HCT116 (cell line): Measurements from ENCODE around the gene PLEKHM1.

Experiments used
- CTCF ChIP-seq, 3 experiments: fragments of 200-600 bp in 1 of 3; sonication (generic) in 1 of 3; IDR thresholded peaks in 2 of 3; conservative IDR thresholded peaks in 1 of 3; 2 replicates each; pipeline ENCODE4 v1.5.1; 2012 to 2017; ENCODE audit warnings: low read depth in 2 of 3, low read length in 2 of 3, antibody characterized with exemption in 1 of 3, borderline replicate concordance in 1 of 3, control low read depth in 1 of 3, mild to moderate bottlenecking in 1 of 3, mixed read lengths in 1 of 3, mixed run types in 1 of 3, moderate library complexity in 1 of 3; ENCODE audit not compliant: insufficient read depth in 1 of 3
- EZH2 ChIP-seq: fragments of 200-600 bp; sonication (generic); IDR thresholded peaks from 2 replicates; pipeline ENCODE4 v1.6.1; 2017; ENCODE audit warnings: antibody characterized with exemption, mixed run types
- EZH2phosphoT487 ChIP-seq: fragments of 200-600 bp; IDR thresholded peaks from 2 replicates; pipeline ENCODE4 v1.6.1; 2018; ENCODE audit warnings: antibody characterized with exemption, borderline replicate concordance
- TCF7L2 ChIP-seq: IDR thresholded peaks from 2 replicates; pipeline ENCODE4 v1.7.0; 2011; ENCODE audit warnings: borderline replicate concordance, inconsistent platforms; ENCODE audit not compliant: insufficient read depth, insufficient read length; ENCODE audit errors: extremely low read depth
- ZFX ChIP-seq: fragments of 450-650 bp; IDR thresholded peaks from 2 replicates; pipeline ENCODE4 v1.6.1; 2017
- TF ChIP-seq, protein P1 (sequence below): IDR thresholded peaks from 2 replicates; pipeline ENCODE4 v1.6.1; 2012

DNA sequence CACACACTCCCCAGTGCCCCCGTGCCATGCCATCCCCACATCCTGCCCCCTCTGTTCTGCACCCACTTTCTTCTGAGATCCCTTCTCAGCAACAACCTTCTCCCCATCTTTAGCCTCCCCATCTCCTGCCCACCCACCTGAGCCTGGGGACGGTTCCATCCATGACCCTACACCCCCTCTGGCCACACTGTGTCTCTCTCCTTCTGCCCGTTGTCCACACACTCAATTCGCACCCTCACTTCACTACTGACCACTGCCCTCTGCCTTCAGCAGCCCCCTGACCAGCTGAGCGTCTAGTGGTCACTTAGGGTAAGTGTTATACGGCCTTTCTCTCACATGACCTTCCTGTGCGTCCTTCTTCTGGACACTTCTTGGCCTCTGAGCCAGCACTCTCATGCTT is 64.0 kb downstream of the PLEKHM1 start:
- TF ChIP-seq, protein P1, sequence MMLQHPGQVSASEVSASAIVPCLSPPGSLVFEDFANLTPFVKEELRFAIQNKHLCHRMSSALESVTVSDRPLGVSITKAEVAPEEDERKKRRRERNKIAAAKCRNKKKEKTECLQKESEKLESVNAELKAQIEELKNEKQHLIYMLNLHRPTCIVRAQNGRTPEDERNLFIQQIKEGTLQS = no peak
- TF ChIP-seq CTCF (IDR thresholded peaks at IDR 0.05 in 2 of 3, conservative IDR thresholded peaks at IDR 0.05 in 1 of 3; ENCODE audit: borderline replicate concordance in 1 of 3, insufficient read depth in 1 of 3, low read depth in 2 of 3, low read length in 2 of 3) = no peak
- TF ChIP-seq ZFX = no peak
- no peak for TF ChIP-seq EZH2phosphoT487
- no peak for TF ChIP-seq EZH2
- no peak for TF ChIP-seq TCF7L2
